Activated CD4-positive, CD25-positive, alpha-beta regulatory T cell treated with anti-CD3 and anti-CD28 coated beads, Interleukin-2, amount 50 U/mL, for 24 hours (primary cell): ENCODE data around the gene WDR38.
A peak's percentile ranks its signal among the peaks of the same experiment; 100 is the strongest.

Experiments
- ATAC-seq, 2 donors: fragments of 150-1000 bp; cut with Tn5 transposase; one replicate each; pipeline ENCODE4 v1.10.0; 2021; ENCODE audit warnings: mild to moderate bottlenecking in 1 of 2, moderate library complexity in 1 of 2

Gene WDR38, protein sequence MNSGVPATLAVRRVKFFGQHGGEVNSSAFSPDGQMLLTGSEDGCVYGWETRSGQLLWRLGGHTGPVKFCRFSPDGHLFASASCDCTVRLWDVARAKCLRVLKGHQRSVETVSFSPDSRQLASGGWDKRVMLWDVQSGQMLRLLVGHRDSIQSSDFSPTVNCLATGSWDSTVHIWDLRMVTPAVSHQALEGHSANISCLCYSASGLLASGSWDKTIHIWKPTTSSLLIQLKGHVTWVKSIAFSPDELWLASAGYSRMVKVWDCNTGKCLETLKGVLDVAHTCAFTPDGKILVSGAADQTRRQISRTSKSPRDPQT

DNA sequence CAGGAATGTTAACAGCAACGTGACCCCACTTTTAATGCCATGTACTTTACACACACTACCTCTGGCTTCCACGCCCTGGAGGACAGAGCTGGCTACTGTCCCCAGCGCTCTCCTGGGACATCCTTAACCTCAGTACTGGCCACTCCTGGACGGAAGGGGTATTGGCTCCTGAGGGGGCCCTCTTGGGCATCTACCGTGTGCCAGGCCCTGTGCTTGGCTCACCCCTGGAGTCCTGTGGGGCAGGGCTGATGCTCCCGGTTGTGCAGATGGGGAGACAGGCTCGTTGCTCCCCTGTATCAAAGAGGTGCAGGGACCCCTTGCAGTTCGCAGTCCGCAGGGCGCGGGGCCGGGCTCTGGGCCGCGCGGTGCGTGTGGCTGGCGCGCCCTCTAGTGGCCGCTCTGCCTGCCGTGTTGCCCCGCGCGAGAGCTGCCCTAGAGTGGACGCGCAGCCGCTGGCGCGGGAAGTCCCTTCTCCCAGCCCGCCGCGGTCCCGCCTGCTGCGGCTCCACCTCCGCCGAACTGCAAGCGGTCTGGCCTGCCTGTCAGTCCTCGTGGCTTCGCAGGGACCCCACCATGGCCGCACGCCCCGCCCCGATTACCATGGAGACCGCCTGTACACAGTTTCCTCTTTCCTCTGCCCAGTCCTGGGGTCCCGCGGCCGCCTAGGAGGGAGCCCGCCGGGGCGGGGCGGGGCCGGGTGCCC, at the start of gene WDR38:
WDR38 (plus strand) TSS at position 632 of the 703 bp plus-strand sequence. CDS start 72 bp downstream, outside the sequence.
- peak; percentile 81 to 83 for ATAC-seq

DNA sequence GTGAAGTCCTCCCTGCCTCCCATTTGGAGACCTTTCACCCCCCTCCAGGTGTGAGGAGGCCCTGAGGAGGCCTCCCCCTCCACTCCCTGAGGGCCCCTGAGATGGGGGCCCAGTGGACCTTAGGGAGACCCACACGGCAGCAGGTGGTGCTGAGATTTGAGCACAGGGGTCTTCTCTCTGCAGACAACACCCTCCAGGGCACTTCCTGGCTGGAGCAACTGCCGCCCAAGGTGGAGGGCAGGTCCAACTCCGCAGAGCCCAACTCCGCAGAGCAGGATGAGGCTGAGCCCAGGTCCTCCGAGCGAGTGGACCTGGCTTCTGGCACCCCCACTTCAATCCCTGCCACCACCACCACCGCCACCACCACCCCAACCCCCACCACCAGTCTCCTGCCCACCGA, 49.3 kb upstream of the WDR38 start:
- ATAC-seq = no peak

DNA sequence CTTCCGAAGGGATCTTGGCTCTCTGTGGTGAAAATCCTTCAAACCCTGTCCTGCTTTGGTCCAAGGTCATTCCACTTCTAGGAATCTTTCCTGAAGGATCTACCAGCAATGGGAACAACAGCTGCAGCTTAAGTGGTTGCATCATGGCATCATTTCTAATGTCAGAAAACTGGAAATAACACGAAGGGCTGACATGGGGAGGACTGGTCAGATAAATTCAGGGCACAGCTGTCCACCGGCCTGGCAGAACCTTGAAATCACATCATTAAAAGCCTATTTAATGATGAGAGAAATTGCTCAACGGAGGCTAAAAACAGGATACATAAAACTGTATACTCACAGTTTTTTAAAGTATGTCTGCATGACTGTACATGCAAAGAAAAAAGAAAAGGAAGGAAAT, 48.1 kb upstream of the WDR38 start:
- no peak for ATAC-seq

DNA sequence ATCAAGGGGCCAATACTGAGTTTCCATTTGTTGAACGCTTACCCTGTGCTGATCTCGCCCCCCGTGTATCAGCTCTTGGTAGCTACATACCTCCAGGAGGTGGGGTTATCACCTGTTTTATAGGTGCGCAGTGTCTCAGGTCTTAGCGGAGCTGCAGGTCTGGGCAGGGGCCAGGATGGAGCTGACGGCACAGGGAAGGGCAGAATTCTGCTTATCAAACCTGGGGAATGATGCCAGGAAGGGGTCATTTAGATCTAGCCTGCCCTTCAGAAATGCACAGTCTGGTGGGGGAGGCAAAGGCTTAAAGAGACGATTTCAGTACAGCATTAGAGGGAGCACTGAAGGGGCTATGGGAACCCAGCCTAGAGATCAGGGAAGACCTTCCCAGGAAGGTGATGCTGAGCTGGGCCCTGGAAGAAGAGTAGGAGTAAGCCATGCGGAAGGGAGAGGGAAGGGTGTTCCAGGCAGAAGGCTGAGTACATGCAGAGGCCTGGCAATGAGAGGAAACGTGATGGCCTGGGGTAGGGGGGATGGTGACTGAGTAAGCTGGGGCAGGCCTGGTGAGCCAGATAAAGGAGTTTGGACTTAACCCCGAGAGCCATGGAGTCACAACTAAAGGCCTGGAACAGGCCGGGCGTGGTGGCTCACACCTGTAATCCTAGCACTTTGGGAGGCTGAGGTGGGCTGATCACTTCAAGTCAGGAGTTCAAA, 44.9 kb upstream of the WDR38 start:
- no peak for ATAC-seq

DNA sequence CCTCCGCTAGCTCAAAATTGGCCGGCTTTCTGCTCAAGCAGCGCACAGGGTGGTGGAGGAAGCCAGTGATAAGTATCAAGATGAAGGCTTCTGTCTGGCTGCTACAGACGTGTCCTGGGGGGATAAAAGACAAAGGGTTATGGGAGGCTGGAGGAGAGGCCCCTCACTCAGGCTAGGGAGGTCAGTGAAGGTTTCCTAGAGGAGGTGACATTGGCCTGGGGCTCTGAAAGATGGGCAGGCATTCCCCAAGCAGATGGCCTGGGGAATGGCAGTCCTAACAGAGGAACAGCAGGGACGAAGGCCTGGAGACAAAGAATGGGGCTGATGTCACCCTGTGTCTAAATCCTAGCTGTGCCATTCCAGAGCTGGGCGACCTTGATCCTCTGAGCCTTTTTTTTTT, 44.0 kb upstream of the WDR38 start:
- no peak for ATAC-seq

DNA sequence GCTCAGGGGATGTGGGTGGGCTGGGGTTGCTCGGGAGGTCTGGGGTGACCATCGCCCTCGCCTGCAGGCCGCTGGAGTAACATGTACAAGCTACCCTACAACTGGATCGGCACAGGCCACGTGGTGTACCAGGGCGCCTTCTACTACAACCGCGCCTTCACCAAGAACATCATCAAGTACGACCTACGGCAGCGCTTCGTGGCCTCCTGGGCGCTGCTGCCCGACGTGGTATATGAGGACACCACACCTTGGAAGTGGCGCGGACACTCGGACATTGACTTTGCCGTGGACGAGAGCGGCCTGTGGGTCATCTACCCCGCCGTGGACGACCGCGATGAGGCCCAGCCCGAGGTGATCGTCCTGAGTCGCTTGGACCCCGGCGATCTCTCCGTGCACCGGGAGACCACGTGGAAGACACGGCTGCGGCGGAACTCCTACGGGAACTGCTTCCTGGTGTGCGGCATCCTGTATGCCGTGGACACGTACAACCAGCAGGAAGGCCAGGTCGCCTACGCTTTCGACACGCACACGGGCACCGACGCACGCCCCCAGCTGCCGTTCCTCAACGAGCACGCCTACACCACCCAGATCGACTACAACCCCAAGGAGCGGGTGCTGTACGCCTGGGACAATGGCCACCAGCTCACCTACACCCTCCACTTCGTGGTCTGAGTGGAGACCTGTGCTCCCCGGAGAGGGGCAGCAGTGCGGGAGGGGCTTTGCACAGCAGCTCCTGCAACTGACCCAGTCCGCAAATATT, 43.3 kb upstream of the WDR38 start:
- ATAC-seq = no peak

DNA sequence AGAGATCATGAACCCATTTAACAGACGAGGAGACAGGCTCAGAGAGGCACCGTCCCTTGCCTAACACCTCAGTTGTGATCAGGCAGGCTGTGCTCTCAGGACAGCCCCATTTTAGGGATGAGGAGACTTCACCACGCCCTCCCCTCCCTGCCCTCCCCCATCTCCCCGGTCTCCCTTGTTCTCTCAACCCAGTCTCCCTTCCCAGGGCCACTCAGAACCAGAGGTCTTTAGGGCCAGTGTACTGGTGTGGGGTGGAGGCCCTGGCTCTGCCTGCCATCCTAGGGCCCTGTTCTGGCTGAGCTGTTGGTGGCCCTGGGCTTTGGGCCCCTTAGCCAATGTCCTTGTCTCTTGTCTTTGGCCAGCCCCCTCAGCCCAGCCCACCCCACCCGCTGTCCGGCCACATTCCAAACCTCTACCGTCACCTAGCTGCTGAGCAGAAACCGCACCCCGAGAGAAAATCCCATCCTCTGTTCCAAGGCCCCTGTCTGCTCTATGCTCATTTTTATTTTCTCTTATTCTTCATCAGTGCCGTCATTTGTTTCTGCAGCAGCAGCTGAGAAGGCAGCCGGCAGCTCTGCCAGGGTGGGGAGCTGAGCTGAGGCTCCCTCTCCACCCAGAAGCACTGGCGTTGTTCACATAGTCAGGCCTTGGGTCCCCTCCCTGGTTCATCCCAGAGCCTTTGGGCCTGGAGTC, 42.5 kb upstream of the WDR38 start:
- ATAC-seq = no peak

DNA sequence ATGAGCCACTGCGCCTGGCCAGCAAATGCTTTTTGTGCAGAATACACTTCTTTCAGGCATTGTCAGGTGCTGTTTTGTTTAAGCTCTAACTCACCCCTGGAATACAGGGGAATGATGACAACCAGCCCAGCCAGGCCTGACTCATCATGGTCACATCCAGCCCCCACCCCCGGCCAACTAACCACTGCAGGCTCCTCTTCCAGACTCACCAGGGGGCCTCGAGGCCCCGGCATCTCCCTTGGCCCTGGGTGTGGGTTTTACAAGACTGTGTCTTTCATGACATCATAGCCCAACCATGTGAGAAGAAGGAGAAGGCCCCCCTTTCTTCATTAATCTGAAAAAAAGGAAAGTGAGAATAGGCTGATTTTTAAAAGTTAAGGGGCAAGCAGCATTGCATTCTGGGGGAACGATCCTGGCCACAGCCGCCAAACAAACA, 40.8 kb upstream of the WDR38 start:
- ATAC-seq = no peak

DNA sequence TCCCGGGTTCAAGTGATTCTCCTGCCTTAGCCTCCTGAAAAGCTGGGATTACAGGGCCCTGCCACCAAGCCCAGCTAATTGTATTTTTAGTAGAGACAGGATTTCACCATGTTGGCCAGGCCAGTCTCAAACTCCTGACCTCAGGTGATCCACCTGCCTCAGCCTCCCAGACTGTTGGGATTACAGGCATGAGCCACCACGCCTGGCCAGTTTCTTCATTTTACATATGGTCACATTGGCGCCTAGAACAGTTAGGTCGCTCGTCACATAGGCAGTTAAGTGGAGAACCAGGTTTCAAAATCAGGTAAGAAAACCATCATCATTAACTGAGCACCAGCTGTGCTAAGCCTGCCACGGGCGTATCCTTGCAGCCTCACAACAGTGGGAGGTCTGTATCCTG, 40.2 kb upstream of the WDR38 start:
- no peak for ATAC-seq

DNA sequence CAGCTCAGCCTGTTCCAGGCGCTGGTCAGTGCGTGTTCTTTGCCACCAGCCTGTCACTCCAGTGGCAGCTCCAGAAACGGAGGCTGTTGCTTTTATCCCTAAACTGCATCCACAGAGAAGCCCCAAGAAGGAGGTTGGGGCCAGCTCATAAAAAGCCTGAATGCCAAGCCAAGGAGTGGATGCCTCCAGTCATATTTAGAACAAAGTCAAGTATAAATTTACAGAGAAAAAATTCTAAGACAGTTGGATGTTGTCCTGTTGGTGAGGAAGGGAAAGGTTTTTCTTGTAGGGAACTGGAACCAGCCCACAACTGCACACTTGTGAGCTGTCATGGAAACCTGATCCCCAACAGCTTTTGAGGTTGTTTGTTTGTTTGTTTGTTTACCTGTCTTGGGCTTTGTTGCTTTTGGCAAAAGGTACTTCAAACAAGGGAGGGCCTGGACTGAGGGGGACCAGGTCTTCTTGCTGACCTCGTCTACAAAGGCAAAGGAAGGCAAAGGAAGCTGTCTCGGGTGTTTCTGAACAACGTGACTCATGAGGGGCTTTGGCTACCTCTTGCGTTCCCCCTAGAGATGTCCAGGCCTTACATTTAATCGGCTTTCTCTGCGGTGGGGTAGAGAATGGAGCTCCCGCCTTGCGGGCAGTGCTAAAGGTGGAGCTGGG, 39.6 kb upstream of the WDR38 start:
- ATAC-seq = no peak

DNA sequence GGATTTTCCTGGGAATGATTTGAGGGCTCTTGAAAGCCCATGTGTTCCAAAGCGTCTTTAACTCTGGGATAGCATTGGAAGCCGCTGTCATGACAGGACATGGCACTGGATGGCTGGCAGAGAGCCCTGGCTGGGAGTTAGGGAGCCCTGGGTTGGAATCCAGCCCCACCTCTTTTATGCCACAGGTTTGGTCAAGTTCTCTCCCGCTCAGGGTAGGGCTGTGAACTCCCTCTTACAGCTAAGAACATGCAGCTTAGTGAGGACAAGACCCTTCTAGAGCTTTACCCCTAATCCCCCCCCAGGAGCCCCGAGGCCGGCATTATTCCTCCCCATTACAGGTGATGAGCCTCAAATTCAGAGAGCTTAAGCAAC, 39.1 kb upstream of the WDR38 start:
- ATAC-seq = no peak

DNA sequence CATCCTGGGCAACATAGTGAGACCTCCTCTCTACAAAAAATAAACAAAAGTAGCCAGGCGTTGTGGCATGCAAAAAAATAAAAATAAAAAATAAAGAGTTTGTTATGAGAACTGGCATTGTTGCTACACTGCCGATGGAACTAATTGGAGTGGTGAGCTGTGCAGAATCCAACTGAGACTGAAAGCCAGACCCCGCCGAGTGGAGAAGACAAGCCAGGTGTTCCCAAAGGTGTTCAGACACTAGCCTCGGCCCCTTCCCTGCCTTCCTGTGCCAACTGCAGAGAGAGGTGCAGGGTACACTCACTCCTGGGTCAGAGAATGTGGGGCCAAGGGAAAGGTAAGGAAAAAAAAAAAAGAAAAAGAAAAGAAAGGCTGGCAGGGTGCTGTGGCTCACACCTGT, 37.7 kb upstream of the WDR38 start:
- ATAC-seq = no peak

DNA sequence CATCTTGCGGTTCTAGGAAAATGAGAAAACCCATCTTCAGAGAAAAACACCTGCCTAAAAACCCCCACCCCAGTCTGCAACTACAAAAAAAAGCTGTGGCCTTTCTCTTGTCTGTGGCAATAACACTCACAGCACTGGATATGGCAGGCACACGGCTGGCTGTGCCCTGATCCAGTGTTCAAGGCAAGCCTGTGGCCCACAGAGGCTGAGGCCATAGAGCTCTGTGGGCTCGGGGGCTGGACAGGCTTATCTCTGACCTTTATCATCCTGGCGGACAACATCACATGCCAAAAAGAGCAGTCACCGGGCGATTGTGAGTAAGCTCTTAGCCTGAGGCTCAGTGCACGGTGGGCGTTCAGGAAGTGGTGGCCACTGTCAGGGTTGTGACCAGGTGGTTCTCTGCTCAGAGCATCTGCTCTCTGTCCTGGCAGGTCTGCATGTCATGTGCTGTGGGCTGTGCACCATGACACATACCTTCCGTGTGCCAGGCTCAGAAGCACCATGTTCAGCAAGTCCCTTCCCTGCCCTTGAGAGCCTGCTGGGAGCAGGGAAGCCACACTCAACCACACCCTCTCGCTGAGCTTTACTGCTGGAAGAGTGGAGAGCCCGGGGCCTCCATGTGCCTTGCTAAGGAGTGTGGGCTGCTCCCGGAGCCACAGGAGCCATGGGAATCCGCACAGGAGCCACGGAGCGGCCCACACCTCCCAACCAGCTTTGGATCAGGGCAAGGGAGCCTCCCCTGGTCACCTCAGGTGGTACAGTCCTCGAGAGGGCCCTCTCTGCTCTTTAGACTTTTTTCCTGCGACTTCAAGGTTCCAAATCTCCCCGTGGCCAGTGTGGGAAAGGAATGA, 34.6 kb upstream of the WDR38 start:
- ATAC-seq = peak in 1 of 2 donors; percentile 78

DNA sequence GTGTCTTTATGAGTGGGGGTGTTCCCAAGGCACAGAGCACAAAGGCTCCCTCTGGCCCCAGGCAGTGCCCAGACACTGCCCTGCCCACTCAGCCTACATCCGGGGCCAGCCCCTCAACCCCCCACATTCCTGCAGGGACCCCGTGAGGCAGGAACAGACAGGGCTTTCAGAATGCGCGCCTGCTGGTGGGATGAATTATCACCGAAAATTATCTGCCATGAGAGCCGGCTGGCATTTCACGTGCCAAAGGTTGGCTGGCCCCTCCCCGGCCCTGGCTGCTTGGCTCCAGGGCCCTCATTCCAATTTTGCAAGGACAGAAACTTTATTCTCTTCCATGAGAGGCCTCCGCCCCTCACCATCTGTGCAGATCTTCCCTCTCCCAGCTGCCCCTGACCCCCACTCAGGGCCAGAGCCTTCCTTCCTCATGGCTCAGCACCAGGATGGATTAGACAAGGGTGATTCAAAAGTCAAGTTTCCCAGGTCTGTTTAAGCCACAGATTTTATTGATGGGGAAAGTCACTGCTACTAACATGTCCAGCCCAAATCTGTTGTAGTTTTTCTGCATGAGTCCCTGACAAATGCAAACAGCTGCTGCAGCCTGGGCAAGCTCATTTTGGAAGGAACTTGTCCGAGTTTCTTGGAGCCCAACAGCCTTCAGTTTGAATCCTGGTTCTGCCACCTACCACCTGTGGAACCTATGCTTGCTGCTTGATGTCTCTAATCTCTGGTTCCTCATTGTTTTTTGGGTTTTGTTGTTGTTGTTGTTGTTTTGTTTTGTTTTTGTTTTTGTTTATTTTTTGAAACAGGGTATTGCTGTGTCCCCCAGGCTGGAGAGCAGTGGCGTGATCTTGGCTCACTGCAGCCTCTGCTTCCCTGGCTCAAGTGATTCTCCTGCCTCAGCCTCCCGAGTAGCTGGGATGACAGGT, 32.3 kb upstream of the WDR38 start:
- ATAC-seq = no peak

DNA sequence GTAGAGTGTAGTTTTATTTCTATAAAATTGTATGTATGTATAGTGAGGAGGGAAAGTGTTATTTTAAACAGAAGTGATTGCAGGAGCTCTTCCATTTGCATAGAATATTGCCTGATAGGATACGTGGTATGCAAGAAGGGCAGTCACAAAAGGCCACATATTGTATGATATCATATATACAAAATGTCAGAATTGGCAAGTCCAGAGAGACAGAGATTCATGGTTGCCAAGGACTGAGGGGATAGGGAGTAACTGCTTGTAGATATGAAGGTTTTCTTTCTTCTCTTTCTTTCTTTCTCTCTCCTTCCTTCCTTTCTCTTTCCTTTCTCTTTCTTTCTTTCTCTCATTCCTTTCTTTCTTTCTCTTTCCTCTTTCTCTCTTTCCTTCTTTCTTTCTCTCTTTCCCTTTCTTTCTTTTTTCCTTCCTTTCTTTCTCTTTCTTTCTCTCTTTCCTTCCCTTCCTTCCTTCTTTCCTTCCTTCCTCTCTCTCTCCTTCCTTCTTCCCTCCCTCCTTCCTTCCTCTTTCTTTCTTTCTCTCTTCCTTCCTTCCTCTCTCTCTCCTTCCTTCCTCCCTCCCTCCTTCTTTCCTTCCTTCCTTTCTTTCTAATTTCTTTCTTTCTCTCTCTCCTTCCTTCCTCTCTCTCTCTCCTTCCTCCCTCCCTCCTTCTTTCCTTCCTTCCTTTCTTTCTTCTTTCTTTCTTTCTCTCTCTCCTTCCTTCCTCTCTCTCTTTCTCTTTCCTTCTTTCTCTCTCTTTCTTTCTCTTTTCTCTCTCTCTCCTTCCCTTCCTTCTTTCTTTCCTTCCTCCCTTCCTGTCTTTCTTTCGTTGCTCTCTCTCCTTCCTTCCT, 24.5 kb upstream of the WDR38 start:
- ATAC-seq = no peak

DNA sequence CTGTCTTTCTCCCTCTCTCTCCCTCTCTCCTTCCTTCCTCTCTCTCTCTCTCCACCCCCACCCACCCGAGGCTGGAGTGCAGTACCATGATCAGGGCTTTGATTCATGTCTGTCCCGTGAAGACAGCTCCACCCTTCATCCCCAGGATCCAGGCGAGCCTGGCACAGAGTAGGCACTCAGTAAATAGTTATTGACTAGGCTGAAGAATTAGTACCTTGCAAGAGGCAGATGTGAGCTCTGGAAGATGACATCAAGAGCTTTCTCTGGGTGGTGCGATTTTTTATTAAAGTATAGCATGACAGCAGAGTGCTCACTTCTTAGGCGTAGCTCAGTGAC, 24.0 kb upstream of the WDR38 start:
- ATAC-seq = no peak

DNA sequence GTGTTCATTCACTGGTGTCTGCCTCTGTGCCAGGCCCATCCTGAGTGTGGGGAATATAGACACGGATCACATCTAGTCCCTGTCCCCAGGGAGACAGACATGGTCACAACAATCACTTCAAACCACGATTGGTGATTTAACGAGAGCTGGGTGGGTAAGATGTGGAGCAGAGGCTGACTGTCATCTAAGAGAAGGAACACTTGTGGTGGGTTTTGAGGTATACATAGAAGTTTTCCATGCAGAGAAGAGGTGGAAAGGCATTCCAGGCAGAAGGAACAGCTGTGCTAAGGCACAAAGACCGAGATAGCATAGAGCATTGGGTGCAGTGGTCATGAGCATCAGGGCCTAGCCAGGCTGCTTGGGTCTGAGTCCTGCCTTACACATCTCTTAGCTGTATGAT, 22.7 kb upstream of the WDR38 start:
- no peak for ATAC-seq

DNA sequence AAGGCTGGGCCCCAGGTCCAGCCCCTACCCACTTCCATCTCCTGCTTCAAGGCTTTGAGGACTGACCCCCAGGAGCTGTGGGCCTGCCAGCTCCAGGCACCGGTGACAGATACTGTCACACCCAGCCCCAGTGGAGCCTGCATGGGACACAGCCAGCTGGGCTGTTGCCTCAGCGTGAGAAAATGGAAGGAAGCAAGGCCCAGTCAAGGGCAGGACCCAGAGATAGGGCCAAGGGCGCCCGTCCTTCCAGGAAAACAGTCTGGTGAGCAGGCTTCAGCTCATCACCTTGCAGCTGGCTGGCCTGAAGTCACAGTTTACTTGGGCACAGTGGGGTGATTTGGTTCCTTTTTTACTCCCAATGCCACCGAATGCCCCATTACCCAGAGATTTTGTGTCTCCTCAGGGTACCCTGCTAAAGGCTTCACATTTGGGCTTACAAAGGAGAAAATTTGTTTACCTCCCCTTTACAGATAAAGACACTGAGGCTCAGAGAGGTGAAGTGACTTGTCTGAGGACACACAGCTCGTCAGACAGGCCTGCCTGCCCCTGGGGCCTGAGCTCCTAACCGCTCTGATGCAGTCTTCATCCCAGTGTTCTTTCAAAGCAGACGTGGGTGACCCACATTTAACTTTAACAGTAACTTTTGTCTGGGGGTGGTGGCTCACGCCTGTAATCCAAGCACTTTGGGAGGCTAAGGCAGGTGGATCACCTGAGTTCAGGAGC, 21.5 kb upstream of the WDR38 start:
- ATAC-seq = no peak
